Fibroblast of lung (primary cell): Measurements from ENCODE around the gene MAP1LC3A.

Experiments
- EZH2 ChIP-seq: IDR thresholded peaks from 2 replicates; pipeline ENCODE4 v1.5.1; 2012; ENCODE audit warnings: low read length, control low read depth, mild to moderate bottlenecking; ENCODE audit errors: missing control alignments
- TF ChIP-seq, protein P1 (sequence below), 2 donors: IDR thresholded peaks in 1 of 2; conservative IDR thresholded peaks in 1 of 2; 1 replicate in 1 of 2; 2 replicates in 1 of 2; pipeline ENCODE4 v1.5.1; 2011 to 2012; ENCODE audit warnings: low read length in 2 of 2, control low read depth in 1 of 2, inconsistent platforms in 1 of 2, low read depth in 1 of 2, mild to moderate bottlenecking in 1 of 2

DNA sequence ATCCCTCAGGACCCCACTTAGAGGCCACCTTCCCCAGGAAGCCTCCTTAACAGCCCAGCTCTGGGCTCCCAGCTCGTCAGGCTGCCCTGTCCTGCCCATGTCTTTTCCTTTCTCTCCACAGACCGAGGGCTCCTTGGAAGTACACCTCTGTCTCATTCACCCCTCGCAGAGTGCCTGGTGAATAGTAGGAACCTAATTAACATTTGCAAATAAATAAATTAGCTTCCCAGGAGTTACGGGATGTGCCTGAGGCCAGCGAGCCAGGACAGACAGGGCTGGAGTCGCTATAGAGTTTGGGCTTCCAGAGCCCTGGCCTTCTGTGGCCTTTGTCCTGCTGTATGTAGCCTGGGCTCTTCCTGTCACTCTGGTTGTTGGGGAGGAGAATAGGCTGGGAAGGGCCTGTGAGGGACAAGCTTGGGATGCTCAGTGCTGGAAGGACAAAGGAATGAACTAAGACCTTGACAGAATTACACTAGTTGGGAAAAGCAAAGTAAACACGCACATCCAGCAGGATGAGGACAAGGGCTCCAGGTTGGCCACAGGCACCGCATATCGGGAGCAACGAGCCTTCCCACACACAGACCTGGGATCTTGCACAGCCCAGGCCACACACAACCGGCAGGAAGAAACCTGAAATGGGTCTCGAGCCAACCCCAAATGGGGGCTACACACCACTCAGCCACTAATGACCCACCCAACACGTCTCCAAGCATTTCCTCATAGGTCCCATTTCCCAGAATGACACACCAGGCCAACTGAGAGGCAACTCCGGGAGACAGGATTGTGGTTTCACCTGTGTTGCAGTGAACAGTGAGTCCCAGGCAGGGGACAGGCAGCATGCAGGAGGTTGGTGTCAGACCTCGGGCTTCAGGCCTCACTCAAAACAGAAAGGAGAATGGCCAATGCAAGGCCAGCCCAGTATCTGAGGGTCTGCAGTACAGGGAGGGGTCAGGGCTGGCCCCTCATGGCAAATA, 9.7 kb downstream of the MAP1LC3A start:
- no peak for TF ChIP-seq EZH2
- TF ChIP-seq, protein P1, sequence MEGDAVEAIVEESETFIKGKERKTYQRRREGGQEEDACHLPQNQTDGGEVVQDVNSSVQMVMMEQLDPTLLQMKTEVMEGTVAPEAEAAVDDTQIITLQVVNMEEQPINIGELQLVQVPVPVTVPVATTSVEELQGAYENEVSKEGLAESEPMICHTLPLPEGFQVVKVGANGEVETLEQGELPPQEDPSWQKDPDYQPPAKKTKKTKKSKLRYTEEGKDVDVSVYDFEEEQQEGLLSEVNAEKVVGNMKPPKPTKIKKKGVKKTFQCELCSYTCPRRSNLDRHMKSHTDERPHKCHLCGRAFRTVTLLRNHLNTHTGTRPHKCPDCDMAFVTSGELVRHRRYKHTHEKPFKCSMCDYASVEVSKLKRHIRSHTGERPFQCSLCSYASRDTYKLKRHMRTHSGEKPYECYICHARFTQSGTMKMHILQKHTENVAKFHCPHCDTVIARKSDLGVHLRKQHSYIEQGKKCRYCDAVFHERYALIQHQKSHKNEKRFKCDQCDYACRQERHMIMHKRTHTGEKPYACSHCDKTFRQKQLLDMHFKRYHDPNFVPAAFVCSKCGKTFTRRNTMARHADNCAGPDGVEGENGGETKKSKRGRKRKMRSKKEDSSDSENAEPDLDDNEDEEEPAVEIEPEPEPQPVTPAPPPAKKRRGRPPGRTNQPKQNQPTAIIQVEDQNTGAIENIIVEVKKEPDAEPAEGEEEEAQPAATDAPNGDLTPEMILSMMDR (conservative IDR thresholded peaks at IDR 0.05 in 1 of 2, IDR thresholded peaks at IDR 0.05 in 1 of 2; ENCODE audit: low read depth in 1 of 2, low read length in 2 of 2) = no peak
